GM19240 (cell line): ENCODE measurements around the gene SUPT3H.

ENCODE experiments used
- DNase-seq: peaks from one replicate; pipeline ENCODE4 v3.0.0; 2011; ENCODE audit warnings: low spot score; ENCODE audit not compliant: insufficient read length

Gene SUPT3H

GRCh38 chr6:44800784-44801592 is 576.7 kb downstream of the SUPT3H start:
- DNase-seq, result no peak

GRCh38 chr6:44800171-44800783 is 577.5 kb downstream of the SUPT3H start:
- DNase-seq, result no peak

- DNase-seq, result no peak
These were observed 580.0 kb downstream of the SUPT3H start for GRCh38 chr6:44797746-44798145.

GRCh38 chr6:44795326-44795725 is 582.4 kb downstream of the SUPT3H start:
- no peak for DNase-seq

- DNase-seq, result no peak
These were observed 587.9 kb downstream of the SUPT3H start for GRCh38 chr6:44789806-44790205.

- DNase-seq, result no peak
These were observed 588.7 kb downstream of the SUPT3H start for GRCh38 chr6:44789061-44789460.

- DNase-seq, result no peak
These were observed 589.2 kb downstream of the SUPT3H start for GRCh38 chr6:44788387-44788981.

- DNase-seq, result no peak
These were observed 590.4 kb downstream of the SUPT3H start for GRCh38 chr6:44787254-44787834.

GRCh38 chr6:44785130-44785529 is 592.6 kb downstream of the SUPT3H start:
- DNase-seq, result no peak

GRCh38 chr6:44784195-44784594 is 593.5 kb downstream of the SUPT3H start:
- DNase-seq, result no peak

GRCh38 chr6:44782892-44783291 is 594.8 kb downstream of the SUPT3H start:
- DNase-seq, result no peak

- no peak for DNase-seq
These were observed 595.7 kb downstream of the SUPT3H start for GRCh38 chr6:44781912-44782597.

GRCh38 chr6:44780161-44780560 is 597.6 kb downstream of the SUPT3H start:
- DNase-seq, result no peak

GRCh38 chr6:44779130-44779826 is 598.5 kb downstream of the SUPT3H start:
- no peak for DNase-seq
